ENCODE data around the gene LRMDA. TPM values are rescaled to one million over a fixed set of nuclear protein-coding genes. Genes with fewer than 3 reads are reported as not detected.
"Not testable (repeated sequence)": the region's sequence is repeated elsewhere in the genome, so short reads cannot be mapped to it uniquely, and the experiment has no call there.

Gene LRMDA
- total RNA-seq, 1 donor from 2014 or later, result not detected

DNA sequence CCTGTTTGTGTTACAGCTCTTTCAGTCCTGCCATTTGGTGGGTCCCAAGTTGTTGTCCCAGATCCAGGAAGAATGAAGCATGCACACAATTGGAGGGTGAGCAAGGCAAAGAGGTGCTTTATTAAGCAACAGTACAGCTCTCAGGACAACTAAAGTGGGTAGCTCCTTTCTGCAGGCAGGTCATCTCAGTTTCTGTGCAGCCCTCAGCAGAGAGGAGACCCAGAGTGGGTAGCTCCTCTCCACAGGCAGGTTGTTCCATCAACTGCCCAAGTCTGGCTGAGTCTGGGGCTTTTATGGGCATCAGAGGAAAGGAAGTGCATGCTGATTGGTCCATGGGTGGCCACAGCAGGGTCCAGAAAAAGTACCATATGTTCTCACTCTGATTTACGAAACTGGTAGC lies 624.5 kb downstream of the LRMDA start:
- intact Hi-C loops (cut with micrococcal nuclease), result no loop called here

DNA sequence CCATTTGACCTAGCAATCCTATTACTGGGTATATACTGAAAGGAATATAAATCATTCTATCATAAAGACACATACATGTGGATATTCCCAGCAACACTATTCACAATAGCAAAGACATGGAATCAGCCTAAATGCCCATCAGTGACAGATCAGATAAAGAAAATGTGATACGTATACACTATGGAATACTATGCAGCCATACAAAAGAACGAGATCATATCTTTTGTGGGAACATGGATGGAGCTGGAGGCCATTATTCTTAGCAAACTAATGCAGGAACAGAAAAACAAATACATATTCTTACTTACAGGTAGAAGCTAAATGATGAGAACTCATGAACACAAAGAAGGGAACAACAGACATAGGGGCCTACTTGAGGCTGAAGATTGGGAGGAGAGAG lies 629.6 kb downstream of the LRMDA start:
- intact Hi-C loops (cut with micrococcal nuclease), result not testable (repeated sequence)

DNA sequence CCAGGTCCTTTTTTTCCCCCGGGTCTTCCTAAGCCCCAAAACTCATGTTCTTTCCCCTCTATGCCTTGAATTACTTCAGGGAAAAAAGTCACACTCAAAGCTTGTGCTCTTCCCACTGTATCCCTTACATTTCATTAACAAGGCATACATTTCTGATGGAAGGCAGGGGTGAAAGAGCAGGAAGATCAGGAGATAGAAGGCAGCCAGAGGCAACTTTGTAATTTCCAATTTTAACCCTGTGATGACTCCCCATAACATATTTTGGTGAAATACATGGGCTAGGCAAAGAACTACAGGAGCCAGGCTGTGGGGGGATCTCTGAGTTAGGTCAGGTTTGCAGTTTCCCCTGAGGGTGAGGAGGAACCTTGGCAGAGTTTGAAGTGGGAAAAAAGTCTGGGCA lies 635.0 kb downstream of the LRMDA start:
- intact Hi-C loops (cut with micrococcal nuclease), result no loop called here

DNA sequence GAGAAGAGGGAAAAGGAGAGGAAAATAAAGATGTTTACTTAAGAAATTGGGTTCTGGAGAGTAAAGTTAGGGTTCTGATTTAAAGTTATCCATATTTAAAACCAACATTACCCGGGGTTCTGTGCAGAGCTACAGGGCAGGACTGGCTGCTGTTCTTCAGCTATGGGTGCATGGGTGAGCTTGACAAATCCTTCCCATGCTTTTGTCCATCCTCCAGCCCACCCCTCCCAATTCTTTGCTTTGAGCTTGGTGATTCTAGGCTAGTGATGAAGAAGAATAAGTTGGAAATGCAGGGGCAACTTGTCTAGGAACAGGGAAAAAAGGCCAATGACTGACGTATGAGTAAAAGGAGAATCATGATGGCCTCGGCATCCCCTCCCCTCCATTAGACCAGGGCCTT lies 636.0 kb downstream of the LRMDA start:
- intact Hi-C loops (cut with micrococcal nuclease), result no loop called here

DNA sequence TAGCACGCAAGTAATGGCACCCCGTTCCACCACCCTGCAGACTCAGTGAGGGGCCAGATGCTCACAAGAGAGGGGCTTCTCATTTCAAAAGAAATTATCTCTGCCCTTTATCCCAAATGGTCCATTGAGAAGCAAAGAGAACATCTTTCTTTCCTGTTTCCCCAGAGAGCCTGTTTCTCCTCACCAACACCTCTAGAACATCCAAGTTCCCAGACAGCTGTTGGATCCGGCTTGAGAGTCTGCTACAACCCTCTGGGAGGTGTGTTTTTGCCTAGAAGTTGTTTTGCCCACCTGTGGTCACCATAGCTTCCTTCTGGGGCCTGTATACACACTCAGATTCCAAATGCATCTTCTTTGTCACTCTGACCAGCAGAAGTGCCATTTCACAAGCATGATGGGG lies 637.4 kb downstream of the LRMDA start:
- intact Hi-C loops (cut with micrococcal nuclease), result no loop called here

DNA sequence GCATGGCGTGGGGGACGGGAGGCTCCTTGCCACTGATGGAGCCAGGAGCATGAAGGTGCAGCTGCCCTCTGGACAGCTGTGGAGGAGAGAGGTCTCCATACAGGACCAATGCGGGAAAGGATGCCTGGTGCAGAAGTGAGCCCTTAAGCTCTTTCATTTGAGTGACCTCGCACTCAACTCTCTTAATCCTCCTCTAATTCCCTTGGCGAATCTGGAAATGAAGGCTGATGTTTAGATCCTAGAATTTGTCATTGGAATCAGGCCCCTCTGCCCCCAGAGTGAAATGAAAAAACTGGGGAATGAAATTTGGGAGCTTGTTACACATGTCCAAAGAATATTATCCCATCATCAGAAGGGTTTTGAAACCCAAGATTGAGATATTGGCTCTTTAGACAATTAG lies 639.5 kb downstream of the LRMDA start:
- intact Hi-C loops (cut with micrococcal nuclease), result no loop called here

DNA sequence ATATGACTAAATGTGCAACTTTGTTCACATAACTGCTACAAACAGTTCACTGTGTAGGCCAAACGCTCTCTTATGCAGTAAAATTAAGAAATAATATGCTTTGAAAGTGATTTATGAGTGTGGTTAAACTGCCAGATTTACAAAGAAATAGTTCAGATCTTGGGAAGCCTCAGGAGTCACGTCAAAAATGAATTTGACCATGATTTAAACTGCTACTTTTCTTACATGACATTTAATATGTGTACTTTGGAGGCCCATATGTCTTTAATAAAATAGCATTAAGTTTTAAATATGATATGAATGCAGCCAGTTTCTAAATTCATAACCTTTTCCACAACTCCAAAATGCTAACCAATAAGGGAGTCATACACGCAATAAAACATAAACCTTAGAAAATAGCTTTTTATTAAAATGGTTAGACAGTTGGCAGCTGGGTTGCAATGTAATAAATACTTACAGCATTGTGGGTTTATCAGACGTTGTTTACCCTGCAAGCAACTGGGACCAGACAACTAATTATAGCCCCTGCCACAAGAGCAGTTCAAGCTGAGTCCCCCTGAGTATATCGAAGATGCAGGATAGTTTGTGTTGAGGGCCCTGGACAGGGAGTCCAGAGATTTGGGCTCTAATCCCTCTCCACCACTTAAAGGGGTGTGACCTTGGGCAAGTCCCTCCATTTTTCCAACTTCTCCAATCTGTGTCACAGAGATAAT lies 640.4 kb downstream of the LRMDA start:
- intact Hi-C loops (cut with micrococcal nuclease), result no loop called here

DNA sequence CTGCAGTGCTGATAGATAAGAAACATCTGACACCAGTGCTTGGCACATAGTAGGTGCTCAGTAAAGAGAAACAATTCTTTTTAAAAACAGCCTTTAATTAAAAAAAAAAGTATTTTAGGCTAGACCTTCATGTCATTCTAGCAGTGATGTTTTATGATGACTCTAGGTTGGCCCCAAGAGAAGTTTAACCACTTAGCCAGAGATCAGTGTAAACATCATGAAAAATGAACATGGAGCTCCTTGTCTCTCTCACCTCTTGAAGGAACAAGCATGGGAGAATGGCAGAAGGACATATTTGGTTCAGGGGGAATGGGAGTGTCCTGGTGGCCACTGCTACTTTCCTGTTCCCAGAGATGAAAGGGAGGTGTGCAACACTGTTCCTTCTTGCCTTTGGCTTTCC lies 641.0 kb downstream of the LRMDA start:
- intact Hi-C loops (cut with micrococcal nuclease), result no loop called here

DNA sequence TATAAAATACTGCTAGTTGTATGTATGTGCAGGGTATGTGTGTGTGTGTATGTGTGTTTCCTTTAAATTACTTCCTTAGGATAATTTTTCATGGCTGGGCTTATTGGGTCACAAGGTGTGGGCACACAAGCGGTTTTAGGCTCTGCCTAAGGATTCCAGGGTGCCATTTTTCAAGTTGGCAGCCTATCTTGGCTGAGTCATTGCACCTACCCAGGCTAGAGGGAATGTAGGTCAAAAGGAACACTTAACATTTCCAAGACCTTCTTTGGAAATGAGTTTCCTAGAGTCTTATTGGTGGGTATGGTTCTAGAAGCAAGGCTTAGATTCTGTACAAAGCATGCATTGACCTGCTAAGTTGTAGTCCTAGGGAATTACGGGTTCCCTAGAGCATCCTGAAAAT lies 642.1 kb downstream of the LRMDA start:
- intact Hi-C loops (cut with micrococcal nuclease), result no loop called here

DNA sequence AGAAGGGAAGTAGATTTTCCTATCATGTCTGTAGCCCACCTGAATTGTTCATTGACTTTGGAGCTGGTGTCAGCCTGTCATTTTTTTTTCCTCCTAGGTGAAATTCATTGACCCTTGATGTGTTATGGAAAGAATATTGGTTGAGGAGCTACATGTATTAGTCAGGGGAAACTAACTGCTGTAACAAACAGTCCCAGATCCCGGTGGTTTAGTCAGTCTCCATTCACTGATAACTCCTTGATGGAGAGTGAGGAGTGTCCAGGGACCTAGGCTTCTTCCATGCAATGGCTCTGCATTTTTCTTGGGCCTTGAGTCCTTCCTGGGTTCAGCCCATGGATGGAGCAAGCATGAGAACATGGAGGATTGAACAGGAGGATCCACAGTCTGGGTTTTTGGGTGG lies 643.2 kb downstream of the LRMDA start:
- intact Hi-C loops (cut with micrococcal nuclease), result no loop called here

DNA sequence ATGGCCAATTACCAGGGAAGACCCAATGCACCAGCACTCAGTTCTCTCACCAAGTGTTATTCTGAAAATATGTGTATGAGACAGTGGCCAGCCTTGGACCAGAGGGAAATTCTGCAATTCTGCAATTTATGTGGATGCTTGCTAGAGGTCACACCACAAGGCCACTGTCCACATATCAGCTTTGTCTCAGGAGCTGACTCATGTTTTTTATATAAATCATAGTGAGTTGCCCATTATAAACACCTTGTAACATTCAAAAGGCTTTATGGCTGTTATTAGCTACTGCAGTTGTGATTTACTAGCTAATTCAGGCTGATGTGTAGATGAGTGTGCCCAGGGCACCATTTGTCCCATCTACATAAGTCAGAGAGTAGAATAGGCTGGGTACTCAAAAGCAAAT lies 649.0 kb downstream of the LRMDA start:
- intact Hi-C loops (cut with micrococcal nuclease), result no loop called here

DNA sequence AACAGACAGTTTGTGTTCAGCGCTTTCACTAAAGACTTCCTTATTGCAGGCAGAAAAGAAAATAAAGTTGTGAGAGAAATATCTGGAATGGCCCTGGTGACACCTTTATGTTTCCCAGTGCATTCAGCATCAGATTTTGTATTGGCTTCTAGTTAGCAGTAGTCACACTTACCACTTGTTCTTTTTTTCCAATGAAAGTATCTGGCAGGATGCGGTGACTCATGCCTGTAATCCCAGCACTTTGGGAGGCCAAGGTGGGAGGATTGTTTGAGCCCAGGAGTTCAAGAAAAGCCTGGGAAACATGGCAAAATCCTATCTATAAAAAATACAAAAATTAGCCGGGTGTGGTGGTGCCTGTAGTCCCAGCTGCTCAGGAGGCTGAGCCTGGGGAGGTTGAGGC lies 649.6 kb downstream of the LRMDA start:
- intact Hi-C loops (cut with micrococcal nuclease), result no loop called here

DNA sequence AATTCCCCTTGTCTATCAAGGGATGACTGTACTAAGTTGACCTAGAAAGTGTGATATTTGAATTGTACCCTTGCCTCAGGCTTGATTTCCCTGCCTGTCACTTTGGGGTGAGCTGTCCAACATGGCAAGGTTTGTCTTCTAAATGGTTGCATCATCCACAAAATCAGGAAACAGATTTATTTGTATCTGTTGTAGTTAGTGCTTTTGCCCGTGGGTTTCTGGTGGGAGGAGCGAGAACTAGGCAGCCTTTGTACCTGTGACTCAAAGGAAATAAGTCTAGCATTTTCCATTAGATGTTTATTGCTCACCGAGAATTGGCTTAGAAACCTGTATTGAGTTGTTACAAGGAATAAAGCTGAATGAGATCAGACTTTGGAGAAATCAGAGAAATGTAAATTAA lies 650.8 kb downstream of the LRMDA start:
- intact Hi-C loops (cut with micrococcal nuclease), result no loop called here

DNA sequence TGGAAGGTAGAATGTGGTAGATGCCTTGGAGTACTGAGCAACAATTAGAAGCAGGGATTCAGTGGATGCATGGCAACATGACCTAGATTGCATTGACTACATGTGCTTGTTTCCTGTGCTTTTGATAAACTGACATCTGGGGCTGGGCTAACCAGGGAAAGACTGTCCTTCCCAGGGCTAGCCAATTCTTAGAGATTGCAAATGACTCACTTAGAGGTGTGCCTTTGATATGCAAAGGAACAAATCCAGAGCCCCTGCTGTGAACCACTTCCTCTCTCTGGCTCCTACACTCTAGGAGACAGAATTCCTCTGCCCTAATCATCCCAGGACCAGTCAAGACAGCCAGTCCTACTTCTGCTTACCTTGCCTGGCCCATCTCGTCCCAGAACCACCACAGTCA lies 651.5 kb downstream of the LRMDA start:
- intact Hi-C loops (cut with micrococcal nuclease), result no loop called here

DNA sequence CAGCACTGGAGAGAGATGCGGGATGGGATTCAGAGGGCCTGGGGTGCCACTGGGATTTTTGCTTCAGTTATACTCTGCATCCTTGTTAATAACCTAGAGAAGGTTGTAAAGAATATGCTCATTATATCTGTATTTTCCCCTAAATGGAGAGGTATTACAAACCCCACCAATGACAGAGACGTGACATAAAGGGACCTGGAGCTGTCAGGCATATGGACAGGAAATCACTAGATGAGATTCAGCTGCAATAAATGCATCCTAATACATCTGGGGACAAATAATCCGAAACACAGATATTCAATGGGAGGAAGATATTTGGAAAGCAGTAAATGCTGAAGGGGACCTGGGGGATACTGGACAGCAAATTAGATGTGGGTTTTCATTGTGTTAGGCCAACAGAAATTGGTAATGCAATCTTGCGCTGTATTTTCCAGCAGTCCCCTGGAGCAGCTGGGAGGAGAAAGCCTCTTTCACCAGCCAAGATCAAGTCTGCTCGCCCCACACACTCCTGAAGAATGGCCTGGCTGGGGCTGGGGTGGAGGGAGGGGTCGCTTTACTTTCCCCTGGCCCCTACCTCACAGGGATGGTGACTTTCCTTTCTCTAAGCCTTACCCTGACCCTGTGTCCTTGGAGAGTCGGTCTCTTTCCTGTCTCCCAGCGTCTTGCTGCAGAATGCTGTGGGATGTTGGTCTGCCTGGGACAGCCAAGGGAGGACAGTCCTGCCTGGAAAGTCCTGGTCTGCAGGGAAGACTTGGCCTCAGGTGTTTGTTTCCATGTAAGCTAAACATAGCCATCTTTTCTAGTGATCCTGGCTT lies 653.8 kb downstream of the LRMDA start:
- intact Hi-C loops (cut with micrococcal nuclease), result no loop called here

DNA sequence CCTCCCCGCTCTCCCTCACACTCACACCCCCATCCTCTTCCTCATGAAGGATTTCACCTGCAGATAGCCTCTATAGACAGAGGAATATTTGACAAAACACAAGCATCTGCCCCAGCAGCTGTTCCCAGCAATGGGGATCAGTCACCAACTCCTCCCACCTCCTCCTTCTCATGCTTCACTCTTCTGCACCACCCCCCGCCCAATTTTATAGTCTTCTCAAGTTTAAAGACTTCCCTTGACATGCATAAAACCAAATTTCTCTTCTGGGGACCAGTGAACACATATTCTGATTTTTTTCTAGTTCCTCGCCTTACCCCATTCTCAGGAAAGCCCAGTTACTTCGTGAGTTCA lies 654.4 kb downstream of the LRMDA start:
- intact Hi-C loops (cut with micrococcal nuclease), result no loop called here

DNA sequence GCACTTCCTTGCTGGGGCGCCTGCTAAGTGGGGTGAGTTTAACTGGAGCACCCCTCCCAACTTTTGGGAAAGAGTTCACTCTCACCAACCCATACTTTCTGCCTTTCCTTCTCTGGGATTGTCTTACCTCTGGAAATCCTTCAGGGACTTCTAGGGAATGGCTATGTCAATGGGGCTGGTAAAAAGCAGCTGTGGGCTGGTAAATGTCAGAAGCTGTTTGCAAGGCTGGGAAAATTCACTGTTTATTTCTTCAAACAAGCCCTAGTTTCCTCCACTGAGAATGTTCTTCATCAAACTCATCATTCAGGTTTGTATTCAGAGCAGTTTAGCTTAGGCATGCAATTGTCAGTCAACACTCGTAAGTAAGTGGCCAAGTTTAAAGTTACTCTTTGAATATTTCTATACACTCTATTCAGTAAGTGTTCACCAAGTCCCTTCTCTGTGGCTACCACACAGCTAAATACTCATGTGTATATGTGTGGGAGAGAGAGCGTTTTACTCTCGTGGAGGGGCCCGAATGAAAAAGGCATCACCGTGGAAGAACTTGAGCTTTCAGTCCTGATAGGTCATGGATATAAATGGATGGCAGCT lies 654.8 kb downstream of the LRMDA start:
- intact Hi-C loops (cut with micrococcal nuclease), result no loop called here

DNA sequence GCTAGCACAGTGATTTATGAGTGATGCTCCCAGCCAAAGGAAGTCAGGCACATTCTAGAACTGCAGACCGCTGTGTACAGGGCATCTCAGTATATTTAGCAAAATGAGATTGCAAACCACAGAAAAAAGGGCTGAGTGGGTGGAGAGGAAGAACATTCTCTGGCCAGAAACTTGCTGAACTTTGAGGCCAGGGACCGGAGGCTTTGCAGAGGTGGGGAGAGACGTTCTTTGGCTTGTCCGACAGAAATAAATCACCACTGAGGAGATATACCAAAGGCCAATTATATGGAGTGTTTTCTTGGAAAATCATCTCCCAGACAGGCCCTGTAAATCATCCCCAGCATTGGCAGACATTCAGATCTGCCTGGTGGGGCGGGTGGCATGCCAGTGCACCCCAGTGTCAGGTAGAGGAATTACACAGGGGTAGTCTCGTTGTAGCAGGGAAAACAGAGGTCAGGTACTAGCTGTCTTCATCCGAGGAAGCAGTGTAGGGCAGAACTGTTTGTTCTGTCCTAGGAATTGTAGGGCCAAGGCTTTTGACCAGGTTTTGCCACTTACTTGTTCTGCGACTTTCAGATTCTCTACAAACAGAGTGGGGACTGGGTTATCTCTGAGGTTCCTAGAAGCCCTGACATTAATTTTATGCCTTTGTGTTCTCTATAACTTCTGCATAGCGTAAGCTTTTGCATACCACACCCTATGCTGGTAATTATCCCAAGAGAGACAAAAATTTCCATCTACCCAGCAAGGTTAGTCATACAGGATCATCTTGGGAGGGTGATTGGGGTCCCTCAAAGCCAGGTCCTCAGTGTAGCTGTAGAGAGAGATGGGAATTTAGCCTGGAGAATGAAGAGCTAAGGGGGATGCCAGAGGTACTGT lies 655.6 kb downstream of the LRMDA start:
- intact Hi-C loops (cut with micrococcal nuclease), result no loop called here

DNA sequence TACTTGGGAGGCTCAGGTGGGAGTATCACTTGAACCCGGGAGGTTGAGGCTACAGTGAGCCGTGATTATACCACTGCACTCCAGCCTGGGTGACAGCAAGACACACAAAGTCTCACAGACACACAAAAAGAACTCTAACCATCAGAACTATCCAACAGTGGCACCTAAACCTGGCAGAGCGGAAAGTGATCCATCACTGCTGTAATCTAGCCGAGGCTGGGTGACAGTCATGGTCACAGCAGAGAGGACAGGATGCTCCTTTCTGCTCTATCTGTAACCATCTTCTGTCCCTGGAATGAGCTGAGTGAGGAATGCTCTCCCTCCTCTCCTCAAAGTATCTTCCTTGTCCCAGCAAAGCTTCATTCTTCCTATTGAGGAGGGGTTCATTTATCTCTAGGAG lies 656.6 kb downstream of the LRMDA start:
- intact Hi-C loops (cut with micrococcal nuclease), result no loop called here

DNA sequence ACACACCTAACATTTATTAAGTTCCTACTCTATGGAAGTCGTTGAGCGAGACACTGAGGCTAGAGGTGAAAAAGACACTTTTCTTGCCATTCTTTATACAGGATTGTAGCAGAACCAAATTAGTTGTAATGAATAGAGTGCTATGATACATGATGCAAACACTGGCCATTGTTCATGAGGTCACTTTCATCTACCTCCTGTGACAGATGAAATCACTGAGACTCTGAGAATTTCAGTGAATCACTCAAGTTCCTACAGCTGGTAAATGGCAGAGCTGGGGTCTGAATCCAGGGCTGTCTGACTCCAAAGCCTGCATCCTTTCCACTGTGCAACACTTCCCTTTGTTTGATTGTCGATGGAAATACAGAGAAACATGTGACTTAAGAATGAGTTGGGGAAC lies 657.6 kb downstream of the LRMDA start:
- intact Hi-C loops (cut with micrococcal nuclease), result no loop called here

DNA sequence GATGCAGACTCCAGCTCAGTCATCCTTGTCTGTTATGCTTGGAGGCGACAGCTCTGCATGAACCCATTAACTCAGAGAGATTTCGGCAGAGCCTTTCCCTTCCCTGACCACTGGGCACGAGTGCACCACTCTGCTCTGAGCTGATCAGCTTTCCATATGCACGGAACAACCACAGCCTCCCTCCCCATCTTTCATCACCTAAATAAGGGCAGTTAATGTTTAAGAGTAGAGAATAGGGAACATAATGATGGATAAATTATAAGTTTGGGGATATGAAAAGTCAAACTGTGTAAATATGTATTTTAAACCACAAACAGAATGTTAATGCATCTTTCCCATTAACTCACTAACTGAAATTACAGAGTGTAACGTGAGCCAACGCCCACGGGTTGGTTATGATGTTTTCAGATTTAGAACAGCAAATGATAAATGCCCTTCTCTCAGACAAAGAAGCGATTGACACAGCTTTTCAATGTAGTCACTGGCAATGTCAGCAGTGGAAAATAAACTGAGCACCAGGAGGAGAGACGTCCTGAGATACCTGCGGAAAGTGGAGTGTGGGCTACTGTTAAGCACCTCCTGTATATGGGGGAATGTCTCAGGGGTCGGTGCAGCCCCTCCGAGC lies 658.2 kb downstream of the LRMDA start:
- intact Hi-C loops (cut with micrococcal nuclease), result no loop called here
